ENCODE results near the gene PJVK.
"Not testable (repeated sequence)": the region's sequence is repeated elsewhere in the genome, so short reads cannot be mapped to it uniquely, and the experiment has no call there.

PJVK gene

DNA sequence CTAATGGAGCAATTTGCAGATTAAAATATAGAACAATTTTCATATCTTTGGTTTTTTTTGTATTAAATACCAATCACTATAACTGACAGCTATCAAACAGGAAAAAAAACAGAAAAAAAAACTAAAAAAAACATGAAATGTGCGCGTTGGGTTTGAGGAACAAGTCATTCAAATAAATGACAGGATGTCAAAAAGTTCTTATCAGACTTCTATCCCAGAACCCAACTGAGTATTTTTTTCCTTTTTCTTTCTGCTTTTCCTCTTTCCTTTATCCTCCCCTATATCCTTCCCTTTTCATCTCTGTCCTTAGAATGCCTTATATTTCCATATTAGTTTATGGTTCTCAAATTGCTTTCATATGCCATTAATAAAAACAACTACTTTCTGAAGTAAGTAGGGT is 14.5 kb upstream of the PJVK start:
- DNase-seq = no peak

- DNase-seq = no peak
These were observed 9.8 kb upstream of the PJVK start for GRCh38 chr2:178441426-178441825.

DNA sequence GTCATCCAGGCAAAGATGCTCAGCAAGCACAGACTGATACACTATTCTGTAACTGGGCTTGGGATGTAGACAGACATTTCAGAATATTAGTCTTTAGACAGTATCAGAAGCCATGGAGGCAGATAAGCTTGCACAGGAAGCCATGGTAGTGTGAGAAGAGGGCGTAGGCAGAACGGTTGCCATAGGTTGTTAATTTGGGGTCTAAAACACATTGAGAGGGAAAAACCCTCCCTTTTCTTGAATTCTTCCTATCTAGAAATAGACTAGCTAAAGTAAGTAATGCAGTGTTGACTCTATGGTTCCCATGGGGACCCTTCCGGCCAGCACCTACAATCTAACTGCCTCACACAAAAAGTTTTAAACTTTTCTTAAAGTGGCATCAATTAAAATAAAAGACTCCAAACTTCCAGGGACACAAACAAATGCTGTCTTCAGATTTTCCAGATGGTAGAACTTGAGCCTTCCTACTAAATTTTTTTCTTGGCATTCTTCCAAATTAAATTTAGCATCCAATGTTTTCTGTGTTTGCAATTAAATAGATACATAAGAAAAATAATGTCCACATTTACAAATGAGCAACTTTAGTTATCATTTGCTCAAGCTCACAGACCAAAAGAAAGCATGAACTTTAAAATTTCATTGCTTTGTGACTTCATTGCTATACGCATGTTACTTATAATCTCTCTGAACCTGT is 2.1 kb upstream of the PJVK start:
- DNase-seq = no peak

- peak; percentile 89 for DNase-seq
These were observed 1.3 kb upstream of the PJVK start for GRCh38 chr2:178449700-178450523.

DNA sequence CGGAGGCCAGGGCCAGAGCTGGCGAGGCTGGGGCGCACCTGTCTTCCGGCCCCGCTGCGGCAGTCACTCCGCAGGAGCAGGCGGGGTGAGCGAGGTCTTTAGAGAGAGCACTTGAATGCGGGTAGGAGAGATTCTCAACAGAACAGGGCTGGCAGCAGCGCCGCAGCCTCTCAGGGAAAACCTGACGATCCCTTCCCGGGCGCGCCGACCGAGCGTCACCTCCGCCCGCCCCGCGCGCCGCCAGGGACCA is 729 bp upstream of the PJVK start:
- DNase-seq = peak; percentile 98

- DNase-seq = no peak
These were observed 1.2 kb downstream of the PJVK start for GRCh38 chr2:178452334-178452733.

GRCh38 chr2:178452870-178453269 is 1.7 kb downstream of the PJVK start:
- DNase-seq = peak; percentile 14

DNA sequence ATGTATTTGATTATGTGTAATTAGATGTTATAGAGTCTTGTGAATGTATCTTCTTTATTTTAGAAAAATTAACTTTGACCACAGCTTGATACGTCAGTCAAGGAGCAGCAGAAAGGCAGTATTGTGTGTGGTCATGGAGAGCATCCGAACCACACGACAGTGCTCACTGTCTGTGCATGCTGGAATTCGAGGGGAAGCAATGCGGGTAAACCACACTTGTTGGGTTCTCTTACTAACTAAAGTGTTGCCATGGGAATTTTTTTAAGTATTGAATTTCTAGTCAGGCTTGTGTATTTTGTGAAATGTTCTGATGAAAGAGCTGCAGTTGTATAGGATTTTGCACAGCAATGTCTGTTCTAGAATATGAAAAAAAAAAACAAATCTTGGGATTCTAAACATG is 4.8 kb downstream of the PJVK start:
- DNase-seq = no peak

- DNase-seq = no peak
These were observed 6.3 kb downstream of the PJVK start for GRCh38 chr2:178457390-178457886.

DNA sequence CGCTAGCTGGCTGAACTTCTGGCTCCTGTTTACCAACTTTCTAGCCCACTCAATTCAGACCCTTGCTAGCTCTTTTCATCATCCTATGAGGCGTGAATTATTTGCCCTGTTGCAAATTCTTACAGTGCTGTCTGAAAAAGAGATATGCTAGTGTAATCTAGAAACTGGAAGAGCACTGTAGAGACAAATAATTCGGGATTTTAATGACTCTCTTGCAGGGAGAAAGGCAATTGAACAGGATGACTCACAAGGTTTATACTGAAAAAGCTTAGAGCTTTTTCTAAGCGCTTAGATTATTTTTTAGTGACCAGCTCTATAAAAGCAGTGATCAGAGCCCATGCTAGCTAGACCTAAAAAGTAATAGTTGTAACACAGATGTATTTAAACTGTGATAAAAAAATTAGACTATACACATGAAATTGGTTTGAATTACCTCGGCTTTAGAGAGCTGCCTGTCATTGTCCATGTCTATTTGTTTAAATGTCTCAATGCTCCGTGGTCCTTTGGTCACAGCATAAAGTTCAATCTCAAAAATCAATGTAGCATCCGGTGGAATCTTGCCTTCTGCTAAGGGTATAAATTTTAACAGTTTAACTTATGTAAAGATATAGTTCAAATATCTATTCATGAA is 18.2 kb downstream of the PJVK start:
- DNase-seq = no peak

DNA sequence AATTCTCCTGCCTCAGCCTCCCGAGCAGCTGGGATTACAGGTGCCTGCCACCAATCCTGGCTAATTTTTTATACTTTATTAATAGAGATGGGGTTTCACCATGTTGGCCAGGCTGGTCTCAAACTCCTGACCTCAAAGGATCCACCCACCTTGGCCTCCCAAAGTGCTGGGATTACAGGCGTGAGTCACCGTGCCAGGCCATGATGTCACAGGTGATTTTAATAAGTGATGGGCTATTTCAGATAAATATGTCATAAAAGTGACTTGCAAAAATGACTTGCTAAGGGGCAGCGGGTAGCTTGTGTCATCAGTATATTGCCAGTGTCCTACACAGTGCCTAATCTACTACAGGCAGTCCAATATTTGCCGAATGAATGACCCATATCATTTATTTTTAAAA is 20.1 kb downstream of the PJVK start:
- DNase-seq = not testable (repeated sequence)

DNA sequence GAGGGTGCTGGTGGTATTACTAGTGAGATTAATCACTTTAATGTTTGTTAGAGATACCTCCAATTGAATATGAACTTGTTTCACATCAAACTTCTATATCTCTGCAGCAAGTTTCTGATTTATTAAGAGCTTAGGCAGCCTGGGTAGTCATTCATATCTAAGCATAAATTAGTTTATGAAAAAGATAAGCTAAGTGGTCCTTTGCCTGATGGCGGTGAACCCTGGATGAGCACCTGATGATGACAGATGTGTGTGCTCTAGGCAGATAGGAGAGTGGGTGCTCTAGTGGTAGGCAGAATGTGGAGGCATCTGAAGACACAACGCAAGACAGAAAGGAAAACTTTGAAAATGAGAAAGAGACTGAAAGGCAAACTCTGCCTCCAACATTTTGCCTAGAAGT is 22.2 kb downstream of the PJVK start:
- no peak for DNase-seq

DNA sequence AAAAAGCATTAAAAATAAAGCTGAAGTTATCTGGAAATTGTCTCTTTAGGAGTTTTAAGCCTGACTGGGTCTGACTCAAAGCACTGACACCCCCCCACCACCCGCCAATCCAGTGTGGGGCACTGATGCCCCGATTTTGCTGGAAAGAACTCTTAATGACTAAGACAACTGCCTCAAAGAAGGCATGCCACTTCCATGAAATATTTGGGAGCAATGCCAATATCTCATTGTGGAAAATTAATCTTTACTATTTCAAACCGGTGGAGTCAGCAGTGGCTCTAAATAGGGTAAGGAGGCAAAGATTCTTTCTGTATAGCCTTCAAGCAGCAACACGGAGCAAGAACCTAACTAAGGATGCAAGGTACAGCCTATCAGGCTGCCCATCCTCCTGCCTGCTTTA is 22.8 kb downstream of the PJVK start:
- no peak for DNase-seq

GRCh38 chr2:178474560-178474959 is 23.4 kb downstream of the PJVK start:
- DNase-seq = no peak

DNA sequence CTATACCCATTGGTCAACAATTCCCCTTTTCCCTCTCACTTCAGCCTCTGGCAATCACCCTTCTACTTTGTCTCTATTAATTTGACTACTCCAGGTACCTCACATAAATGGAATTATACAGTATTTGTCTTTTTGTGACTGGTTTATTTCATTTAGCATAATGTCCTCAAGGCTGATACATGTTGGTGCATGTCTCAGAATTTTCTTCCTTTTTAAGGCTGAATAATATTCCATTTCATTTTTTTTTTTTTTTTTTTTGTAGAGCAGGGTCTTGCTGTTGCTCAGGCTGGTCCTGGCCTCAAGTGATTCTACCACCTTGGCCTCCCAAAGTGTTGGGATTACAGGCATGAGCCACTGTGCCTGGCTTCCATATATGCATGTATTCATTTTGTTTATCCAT is 25.3 kb downstream of the PJVK start:
- peak; percentile 17 for DNase-seq

- DNase-seq = peak; percentile 55
These were observed 26.4 kb downstream of the PJVK start for GRCh38 chr2:178477443-178478129.

DNA sequence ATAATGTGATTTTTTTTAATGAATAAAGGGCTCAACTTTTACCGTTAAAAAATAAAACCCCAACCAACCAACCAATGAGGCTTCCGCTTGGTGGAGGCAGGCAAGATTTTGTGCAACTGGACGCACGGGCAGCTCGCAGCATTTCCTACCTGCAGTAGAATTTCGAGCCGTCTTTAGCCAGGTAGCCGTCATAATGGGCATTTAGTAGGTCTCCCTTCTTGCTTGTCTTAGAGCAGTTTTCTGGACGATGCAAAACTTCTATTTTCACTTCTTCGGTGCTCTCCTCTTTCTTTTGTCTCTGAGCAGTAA is 26.9 kb downstream of the PJVK start:
- peak; percentile 75 for DNase-seq

GRCh38 chr2:178478439-178479274 is 27.5 kb downstream of the PJVK start, which contains the start of gene FKBP7:
Gene FKBP7 (minus strand): TSS chr2:178478600. CDS start chr2:178478499, 101 bp downstream.
- peak; percentile 97 for DNase-seq

DNA sequence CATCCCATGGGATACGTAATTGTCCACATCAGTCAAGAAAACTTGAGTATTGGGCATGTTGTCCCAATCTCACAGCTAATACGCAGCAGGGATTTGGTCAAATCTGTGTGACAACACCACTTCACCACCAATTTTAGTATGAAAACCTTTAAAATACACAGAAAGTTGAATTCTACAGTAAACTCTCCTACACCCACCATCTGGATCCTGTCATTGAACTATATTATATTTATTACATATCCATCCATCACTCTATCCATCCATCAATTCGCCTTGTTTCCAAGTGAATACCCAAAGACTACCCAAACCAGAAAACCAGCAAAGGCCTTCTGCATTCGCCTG is 28.1 kb downstream of the PJVK start:
- peak; percentile 62 for DNase-seq

DNA sequence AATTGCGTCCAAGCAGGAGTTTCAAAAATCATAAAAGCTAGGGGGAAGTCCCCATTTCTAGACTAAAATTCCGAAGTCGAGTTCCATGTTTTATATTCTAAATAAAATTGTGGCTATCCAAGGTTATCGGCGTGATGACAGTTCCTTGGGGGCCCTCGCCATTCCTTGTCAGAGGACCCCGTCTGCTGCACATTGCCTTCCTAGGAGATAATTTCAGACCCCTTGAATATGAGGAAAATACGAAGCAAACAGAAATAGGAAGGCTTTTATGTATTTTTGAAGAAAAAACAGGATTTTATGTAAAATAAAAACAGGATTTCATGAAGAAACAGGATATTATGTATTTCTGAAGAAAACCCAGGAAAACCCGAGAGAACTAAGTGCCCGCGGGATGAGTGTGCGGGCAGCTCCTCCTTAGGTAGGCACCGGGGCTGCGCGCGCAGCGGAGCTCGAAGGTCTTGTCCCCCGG is 28.6 kb downstream of the PJVK start:
- DNase-seq = peak; percentile 60

DNA sequence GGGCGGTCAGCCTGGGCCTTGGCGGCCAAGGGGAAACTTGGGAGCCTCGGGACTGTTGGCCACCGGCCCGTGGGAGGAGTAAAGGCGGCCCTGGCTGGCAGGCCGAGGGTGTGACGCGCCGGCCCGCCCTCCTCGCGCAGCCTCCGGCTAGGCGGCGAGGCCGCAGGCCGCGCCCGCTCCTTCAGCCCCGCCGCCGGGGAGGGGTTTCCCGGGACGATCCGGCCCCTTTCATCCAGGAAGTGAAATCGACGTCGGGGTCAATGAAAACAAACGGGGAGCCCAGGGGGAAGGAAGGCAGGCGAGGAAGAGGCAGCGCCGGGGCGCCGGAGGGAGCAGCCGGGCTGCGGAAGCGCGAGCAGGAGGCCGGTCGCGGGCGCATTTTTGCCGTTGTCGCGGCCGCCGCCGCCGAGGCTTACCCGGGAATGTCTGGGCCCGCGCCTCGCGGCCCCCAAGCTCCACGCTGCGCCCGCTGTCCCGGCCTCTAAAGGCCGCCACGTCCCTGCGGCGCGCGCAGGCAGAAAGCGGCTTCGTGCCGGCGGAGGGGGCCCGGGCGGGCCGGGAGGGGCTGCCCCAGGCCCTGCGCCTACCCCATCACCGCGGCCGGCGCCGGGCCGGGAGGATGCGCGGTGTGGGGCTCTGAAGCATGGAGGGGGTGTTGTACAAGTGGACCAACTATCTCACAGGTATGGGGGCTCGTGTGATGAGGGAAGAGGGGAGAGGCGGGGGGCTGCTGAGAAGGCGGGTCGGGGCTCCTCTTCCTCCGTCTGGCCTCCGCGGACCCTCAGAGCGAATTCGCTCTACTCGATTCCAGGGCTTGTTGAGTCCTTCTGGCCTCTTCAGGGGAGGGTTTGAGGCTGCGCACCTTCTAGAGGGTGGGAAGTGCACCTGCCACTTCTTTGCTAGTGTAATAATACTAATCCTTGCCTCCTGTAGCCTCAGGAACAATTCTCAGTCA is 29.3 kb downstream of the PJVK start, which contains the start of gene PLEKHA3:
Gene PLEKHA3 (plus strand): TSS at position 231 of the 955 bp plus-strand sequence. CDS start 413 bp downstream, at position 644.
- peak; percentile 100 for DNase-seq

Data from DMS53 (cell line).